ENCODE measurements around the gene PLP1.

- TF ChIP-seq ZNF274 (IDR thresholded peaks at IDR 0.05; ENCODE audit: low read depth, low read length) (no peak), YY1 (IDR thresholded peaks at IDR 0.05; ENCODE audit: insufficient read depth, insufficient read length) (no peak), SUZ12 (IDR thresholded peaks at IDR 0.05; ENCODE audit: extremely low read depth, insufficient read depth, insufficient read length) (no peak)
Observed at GRCh38 chrX:103758555-103758954, 18.1 kb upstream of the PLP1 start.

All from NT2/D1 (cell line).